ENCODE results near the gene PALLD.

DNA sequence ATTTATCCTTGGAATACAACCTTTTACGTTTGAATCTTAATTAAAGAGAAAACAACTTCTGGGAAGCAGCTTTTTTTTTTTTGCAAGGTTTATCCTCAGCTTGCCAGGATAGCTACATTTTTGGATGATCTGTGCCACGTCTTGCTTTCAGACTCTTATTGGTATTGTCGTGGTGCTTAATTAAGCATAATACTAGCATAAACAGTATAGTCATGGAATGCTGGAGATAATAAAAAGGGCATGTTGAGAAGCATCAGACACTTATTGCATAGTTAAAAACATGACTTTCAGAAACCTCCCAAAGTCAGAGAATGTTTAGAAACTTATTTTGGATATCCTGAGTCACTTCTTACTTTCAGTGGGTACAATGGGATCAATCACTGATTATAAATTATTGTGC is 77.0 kb downstream of the PALLD start:
- TF ChIP-seq, protein P1, sequence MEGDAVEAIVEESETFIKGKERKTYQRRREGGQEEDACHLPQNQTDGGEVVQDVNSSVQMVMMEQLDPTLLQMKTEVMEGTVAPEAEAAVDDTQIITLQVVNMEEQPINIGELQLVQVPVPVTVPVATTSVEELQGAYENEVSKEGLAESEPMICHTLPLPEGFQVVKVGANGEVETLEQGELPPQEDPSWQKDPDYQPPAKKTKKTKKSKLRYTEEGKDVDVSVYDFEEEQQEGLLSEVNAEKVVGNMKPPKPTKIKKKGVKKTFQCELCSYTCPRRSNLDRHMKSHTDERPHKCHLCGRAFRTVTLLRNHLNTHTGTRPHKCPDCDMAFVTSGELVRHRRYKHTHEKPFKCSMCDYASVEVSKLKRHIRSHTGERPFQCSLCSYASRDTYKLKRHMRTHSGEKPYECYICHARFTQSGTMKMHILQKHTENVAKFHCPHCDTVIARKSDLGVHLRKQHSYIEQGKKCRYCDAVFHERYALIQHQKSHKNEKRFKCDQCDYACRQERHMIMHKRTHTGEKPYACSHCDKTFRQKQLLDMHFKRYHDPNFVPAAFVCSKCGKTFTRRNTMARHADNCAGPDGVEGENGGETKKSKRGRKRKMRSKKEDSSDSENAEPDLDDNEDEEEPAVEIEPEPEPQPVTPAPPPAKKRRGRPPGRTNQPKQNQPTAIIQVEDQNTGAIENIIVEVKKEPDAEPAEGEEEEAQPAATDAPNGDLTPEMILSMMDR (IDR thresholded peaks at IDR 0.05) = no peak
- no peak for TF ChIP-seq POLR2A (IDR thresholded peaks at IDR 0.05)
